Ascending aorta (tissue), 2 donors: ENCODE results near the gene ROBO3. TPM values are rescaled to one million over a fixed set of nuclear protein-coding genes. Genes with fewer than 3 reads are reported as not detected.

Experiments
- DNase-seq, 2 donors: peaks; one replicate each; pipeline ENCODE4 v3.0.0-alpha.2; 2019; ENCODE audit warnings: low spot score in 2 of 2
- H3K27ac ChIP-seq, 2 donors: fragments of 200-600 bp; sonication (generic); one replicate each; pipeline ENCODE4 v1.5.1; 2016 to 2017; ENCODE audit warnings: mild to moderate bottlenecking in 1 of 2
- H3K27me3 ChIP-seq: fragments of 200-600 bp; sonication (generic); one replicate; pipeline ENCODE4 v1.5.1; 2017
- H3K36me3 ChIP-seq, 2 donors: fragments of 200-600 bp; sonication (generic); one replicate each; pipeline ENCODE4 v1.5.1; 2016
- H3K4me1 ChIP-seq, 2 donors: fragments of 200-600 bp; sonication (generic); one replicate each; pipeline ENCODE4 v1.5.1; 2016 to 2017; ENCODE audit warnings: mild to moderate bottlenecking in 1 of 2
- H3K4me3 ChIP-seq, 2 donors: fragments of 200-600 bp; sonication (generic); one replicate each; pipeline ENCODE4 v1.5.1; 2016 to 2017; ENCODE audit warnings: mild to moderate bottlenecking in 1 of 2
- H3K9me3 ChIP-seq, 2 donors: fragments of 200-600 bp; sonication (generic); one replicate each; pipeline ENCODE4 v1.5.1; 2016
- intact Hi-C: fragments of 100-400 bp; cut with DNase I; formaldehyde crosslinking; loops from one replicate; pipeline ENCODE4 v1.15.1; 2023
- total RNA-seq: library from RNA; depleted of rRNA; stranded (reverse); fragments of >200 nt; gene quantifications from one replicate; pipeline ENCODE4 v1.1.0, GENCODE V29; 2016
- TF ChIP-seq, protein P1 (sequence below), 3 experiments: fragments of 200-600 bp in 2 of 3; fragments of 450-650 bp in 1 of 3; sonication (generic) in 2 of 3; IDR thresholded peaks; one replicate each; pipeline ENCODE4 v1.5.1; 2016 to 2019; ENCODE audit warnings: antibody characterized with exemption in 3 of 3, mild to moderate bottlenecking in 1 of 3, moderate library complexity in 1 of 3

Gene ROBO3
- total RNA-seq, 1 donor from 2014 or later, result 37.5 TPM

DNA sequence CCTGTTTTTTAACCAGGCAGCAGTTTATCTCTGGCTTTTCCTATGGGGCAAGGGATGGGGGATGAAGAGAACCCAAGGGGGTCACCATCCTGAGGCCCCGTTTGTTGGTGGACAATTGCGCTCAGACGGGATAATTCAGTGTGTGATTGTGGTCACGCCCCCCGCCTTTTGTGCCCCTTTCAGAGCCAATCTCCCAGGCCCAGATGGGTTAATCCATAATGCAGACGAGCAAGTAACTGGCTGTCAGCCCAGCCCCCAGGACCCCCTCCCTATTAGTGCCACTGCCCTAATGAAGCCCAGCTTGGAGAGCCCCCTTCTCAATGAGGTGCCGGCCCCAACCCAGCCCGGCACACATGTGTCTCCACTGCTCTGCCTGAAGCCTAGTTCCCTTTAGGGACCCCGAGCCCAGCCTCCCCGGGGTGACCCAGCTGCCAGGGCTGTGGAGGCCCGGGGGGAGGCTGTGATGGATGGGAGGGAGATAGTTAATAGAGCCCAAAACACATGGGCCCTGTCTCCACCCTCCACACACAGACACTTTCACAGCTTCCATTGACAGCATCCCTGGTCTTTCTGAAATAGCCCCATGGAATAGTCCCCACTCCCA lies 19.1 kb upstream of the ROBO3 start:
- Histone ChIP-seq H3K27ac (no peak overlapping the region), H3K27me3 (peaks cover 12% of the 10 kb centered on the region), H3K4me3 (no peak overlapping the region), H3K9me3 (no peaks in the 10 kb centered on the region), H3K36me3 (no peaks in the 10 kb centered on the region), H3K4me1 (peaks cover 0 to 5% of the 10 kb centered on the region in 2 donors)
- intact Hi-C loops, result no loop called here
- TF ChIP-seq, protein P1, sequence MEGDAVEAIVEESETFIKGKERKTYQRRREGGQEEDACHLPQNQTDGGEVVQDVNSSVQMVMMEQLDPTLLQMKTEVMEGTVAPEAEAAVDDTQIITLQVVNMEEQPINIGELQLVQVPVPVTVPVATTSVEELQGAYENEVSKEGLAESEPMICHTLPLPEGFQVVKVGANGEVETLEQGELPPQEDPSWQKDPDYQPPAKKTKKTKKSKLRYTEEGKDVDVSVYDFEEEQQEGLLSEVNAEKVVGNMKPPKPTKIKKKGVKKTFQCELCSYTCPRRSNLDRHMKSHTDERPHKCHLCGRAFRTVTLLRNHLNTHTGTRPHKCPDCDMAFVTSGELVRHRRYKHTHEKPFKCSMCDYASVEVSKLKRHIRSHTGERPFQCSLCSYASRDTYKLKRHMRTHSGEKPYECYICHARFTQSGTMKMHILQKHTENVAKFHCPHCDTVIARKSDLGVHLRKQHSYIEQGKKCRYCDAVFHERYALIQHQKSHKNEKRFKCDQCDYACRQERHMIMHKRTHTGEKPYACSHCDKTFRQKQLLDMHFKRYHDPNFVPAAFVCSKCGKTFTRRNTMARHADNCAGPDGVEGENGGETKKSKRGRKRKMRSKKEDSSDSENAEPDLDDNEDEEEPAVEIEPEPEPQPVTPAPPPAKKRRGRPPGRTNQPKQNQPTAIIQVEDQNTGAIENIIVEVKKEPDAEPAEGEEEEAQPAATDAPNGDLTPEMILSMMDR (IDR thresholded peaks at IDR 0.05), result no peak
- no peak for DNase-seq

GRCh38 chr11:124859171-124859570 lies 6.1 kb upstream of the ROBO3 start:
- Histone ChIP-seq H3K4me1 (peaks cover 0 to 3% of the 10 kb centered on the region in 2 donors), H3K36me3 (no peaks in the 10 kb centered on the region), H3K9me3 (no peaks in the 10 kb centered on the region), H3K4me3 (no peak overlapping the region), H3K27ac (no peak overlapping the region), H3K27me3 (no peaks in the 10 kb centered on the region)
- TF ChIP-seq, protein P1 (IDR thresholded peaks at IDR 0.05), result no peak
- intact Hi-C loops, result no loop called here
- DNase-seq, result no peak

- DNase-seq, result no peak
Measured at GRCh38 chr11:124861670-124862069, 3.6 kb upstream of the ROBO3 start.

GRCh38 chr11:124863137-124863825 lies 2.0 kb upstream of the ROBO3 start:
- Histone ChIP-seq H3K27me3 (peaks cover 17% of the 10 kb centered on the region), H3K36me3 (no peaks in the 10 kb centered on the region), H3K4me3 (peak overlapping the region; percentile 24 to 49), H3K27ac (no peak overlapping the region), H3K9me3 (no peaks in the 10 kb centered on the region), H3K4me1 (peaks cover 4 to 15% of the 10 kb centered on the region in 2 donors)
- no peak for DNase-seq
- TF ChIP-seq, protein P1 (IDR thresholded peaks at IDR 0.05), result no peak
- intact Hi-C loops, result no loop called here

More at GRCh38 chr11:124861670-124862069, 3.6 kb upstream of the ROBO3 start:
- H3K36me3 ChIP-seq, result no peaks in the 10 kb centered on the region
- no peak overlapping the region for H3K4me3 ChIP-seq
- peaks cover 12% of the 10 kb centered on the region for H3K27me3 ChIP-seq
- H3K4me1 ChIP-seq, result peaks cover 4 to 15% of the 10 kb centered on the region in 2 donors
- TF ChIP-seq, protein P1 (IDR thresholded peaks at IDR 0.05), result no peak
- no peaks in the 10 kb centered on the region for H3K9me3 ChIP-seq
- intact Hi-C loops, result no loop called here
- H3K27ac ChIP-seq, result no peak overlapping the region

- peaks cover 17% of the 10 kb centered on the region for H3K27me3 ChIP-seq
- H3K27ac ChIP-seq, result no peak overlapping the region
- H3K36me3 ChIP-seq, result no peaks in the 10 kb centered on the region
- intact Hi-C loops, result no loop called here
- DNase-seq, result no peak
- H3K9me3 ChIP-seq, result no peaks in the 10 kb centered on the region
- peaks cover 4 to 16% of the 10 kb centered on the region in 2 donors for H3K4me1 ChIP-seq
- TF ChIP-seq, protein P1 (IDR thresholded peaks at IDR 0.05), result no peak
- H3K4me3 ChIP-seq, result no peak overlapping the region
Measured at GRCh38 chr11:124863826-124864165, 1.4 kb upstream of the ROBO3 start.
